GM10266 (cell line): Measurements from ENCODE around the gene RAVER2.

Experiments
- DNase-seq: peaks from one replicate; pipeline ENCODE4 v3.0.0; 2012; ENCODE audit errors: extremely low spot score
- CTCF ChIP-seq: IDR thresholded peaks from 2 replicates; pipeline ENCODE4 v1.5.1; 2012; ENCODE audit warnings: mild to moderate bottlenecking, low read depth; ENCODE audit not compliant: control insufficient read depth, insufficient read depth; ENCODE audit errors: missing control alignments

The RAVER2 gene

DNA sequence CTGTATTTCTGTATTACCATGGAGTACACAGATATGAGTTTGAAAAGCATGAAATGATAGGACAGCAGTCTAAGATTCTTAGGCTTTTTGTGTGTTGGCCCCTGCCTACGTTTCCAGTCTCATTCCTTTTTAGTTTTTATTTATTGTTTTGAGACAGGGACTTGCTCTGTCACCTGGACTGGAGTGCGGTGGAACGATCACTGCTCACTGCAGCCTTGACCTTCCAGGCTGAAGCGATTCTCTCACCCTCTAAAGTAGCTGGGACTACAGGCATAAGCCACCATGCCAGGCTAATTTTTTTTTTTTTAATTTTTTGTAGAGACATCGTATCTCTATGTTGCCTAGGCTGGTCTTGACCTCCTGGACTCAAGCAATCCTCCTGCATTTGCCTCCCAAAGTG is 3.8 kb downstream of the RAVER2 start:
- no peak for DNase-seq
- no peak for TF ChIP-seq CTCF

DNA sequence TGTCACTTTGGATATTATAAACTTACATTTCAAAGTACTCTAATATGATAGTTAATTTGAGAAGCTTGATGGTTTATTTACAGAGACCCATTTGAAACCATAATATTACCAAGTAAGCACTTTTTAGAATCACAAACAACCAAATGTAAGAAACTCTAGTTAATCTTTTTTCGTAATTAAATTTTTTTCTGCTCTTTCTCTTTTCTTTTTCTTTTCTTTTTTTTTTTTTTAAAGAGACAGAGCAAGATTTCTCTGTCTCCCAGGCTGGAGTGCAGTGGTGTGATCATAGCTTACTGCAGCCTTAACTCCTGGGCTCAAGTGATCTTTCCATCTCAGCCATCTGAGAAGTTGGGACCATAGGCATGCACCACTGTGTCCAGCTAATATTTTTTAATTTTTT is 5.2 kb downstream of the RAVER2 start:
- DNase-seq, result no peak
- TF ChIP-seq CTCF, result no peak

- DNase-seq, result no peak
- TF ChIP-seq CTCF, result no peak
Measured at GRCh38 chr1:64750875-64751274, 6.0 kb downstream of the RAVER2 start.

GRCh38 chr1:64754173-64754572 is 9.3 kb downstream of the RAVER2 start:
- no peak for TF ChIP-seq CTCF
- DNase-seq, result no peak

DNA sequence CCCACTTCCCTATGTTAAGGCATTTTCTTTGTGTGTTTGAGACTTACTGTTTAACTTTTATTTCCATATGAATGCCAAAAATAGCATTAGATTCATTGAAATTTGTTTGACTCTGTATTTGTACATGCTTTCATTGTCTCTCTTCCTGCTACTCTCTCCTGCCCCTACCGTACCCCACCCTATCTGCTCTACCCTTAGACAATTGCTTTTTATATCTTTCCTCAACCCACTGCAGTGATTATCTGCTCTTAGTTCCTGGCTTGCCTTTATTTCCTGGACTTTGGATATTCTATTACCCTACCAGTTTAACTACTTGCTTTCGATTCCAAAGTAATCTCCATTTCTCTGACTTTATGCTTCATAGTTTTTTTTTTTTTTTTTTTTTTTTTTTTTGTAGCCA is 10.5 kb downstream of the RAVER2 start:
- TF ChIP-seq CTCF, result no peak
- DNase-seq, result no peak

GRCh38 chr1:64756770-64757169 is 11.9 kb downstream of the RAVER2 start:
- TF ChIP-seq CTCF, result no peak
- no peak for DNase-seq

DNA sequence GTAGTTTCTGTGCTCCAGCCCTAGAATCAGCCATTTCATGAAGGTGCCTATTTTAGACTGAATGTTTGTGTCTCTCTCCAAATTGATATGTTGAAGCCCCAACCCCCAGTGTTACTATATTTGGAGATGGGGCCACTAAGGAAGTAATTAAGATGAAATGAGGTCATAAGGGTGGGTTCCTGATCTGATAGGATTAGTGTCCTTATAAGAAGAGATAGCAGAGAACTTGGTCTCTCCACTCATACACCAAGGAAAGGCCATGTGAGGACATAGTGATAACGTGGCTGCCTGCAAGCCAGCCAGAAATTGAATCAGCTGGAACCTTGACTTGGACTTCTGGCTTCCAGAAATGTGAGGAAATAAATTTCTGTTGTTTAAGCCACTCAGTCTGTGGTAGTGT is 12.3 kb downstream of the RAVER2 start:
- DNase-seq, result no peak
- TF ChIP-seq CTCF, result no peak

- TF ChIP-seq CTCF, result no peak
Measured at GRCh38 chr1:64758233-64758632, 13.4 kb downstream of the RAVER2 start.

More at GRCh38 chr1:64758233-64758632, 13.4 kb downstream of the RAVER2 start:
- DNase-seq, result no peak
